Omental fat pad (tissue), 4 donors: Measurements from ENCODE around the gene SPRN. TPM values are rescaled to one million over a fixed set of nuclear protein-coding genes. Genes with fewer than 3 reads are reported as not detected.

Source experiments
- ATAC-seq: fragments of 150-250 bp; one replicate; pipeline ENCODE4 v1.9.1; 2016; ENCODE audit warnings: mild to moderate bottlenecking, moderate library complexity; ENCODE audit not compliant: low FRiP score
- DNase-seq: peaks from one replicate; pipeline ENCODE4 v3.0.0-alpha.2; 2019; ENCODE audit warnings: low spot score
- total RNA-seq, 4 donors: library from RNA; depleted of rRNA; stranded (reverse); fragments of >200 nt; gene quantifications; one replicate each; pipeline ENCODE4 v1.1.0, GENCODE V29; 2016
- TF ChIP-seq, protein P1 (sequence below), 3 donors: fragments of 450-650 bp; IDR thresholded peaks; one replicate each; pipeline ENCODE4 v1.5.1; 2016 to 2017; ENCODE audit warnings: antibody characterized with exemption in 3 of 3, mild to moderate bottlenecking in 3 of 3, moderate library complexity in 2 of 3

SPRN gene
- total RNA-seq, 4 donors from 2014 or later: not detected

DNA sequence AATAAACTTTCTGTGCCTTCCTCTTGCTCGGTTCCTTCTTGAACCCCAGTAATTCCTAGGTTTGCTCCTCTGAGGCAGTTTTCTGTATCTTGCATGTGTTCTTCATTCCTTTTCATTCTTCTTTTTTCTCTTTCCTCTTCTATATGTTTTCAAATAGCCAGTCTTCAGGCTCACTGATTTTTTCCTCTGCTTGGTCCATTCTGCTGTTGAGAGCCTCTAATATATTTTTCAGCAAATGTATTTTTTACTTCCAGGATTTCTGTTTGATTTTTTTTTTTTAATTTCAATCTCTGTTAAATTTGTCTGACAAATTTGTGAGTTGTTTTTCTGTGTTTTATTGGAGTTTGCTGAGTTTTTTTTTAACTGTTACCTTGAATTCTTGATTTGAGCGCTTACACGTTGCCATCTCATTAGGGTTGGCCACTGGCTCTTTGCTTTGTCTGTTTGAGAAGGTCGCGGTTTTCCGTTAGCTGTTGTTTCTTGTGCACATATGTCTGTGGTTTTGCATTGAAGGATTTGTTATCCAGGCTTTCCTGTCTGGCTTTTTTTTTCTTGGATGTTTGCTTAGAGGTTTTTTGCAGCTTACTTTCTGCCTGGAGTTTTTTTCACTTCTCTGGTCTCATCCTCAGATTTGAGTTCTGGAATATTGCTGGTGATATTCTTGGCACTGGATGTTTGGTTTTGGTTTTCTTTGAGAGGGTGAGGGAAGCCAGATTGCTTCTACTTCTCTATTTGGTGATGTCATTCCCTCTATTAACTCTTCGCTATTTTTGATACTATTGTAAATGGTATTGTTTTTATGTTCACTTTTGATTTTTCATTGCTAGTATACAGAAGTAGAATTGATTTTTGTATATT, 12.7 kb downstream of the SPRN start:
- DNase-seq (no peak), ATAC-seq (no peak)
- TF ChIP-seq, protein P1, sequence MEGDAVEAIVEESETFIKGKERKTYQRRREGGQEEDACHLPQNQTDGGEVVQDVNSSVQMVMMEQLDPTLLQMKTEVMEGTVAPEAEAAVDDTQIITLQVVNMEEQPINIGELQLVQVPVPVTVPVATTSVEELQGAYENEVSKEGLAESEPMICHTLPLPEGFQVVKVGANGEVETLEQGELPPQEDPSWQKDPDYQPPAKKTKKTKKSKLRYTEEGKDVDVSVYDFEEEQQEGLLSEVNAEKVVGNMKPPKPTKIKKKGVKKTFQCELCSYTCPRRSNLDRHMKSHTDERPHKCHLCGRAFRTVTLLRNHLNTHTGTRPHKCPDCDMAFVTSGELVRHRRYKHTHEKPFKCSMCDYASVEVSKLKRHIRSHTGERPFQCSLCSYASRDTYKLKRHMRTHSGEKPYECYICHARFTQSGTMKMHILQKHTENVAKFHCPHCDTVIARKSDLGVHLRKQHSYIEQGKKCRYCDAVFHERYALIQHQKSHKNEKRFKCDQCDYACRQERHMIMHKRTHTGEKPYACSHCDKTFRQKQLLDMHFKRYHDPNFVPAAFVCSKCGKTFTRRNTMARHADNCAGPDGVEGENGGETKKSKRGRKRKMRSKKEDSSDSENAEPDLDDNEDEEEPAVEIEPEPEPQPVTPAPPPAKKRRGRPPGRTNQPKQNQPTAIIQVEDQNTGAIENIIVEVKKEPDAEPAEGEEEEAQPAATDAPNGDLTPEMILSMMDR (IDR thresholded peaks at IDR 0.05): no peak

GRCh38 chr10:133405844-133406527, 18.4 kb downstream of the SPRN start:
- TF ChIP-seq, protein P1 (IDR thresholded peaks at IDR 0.05): no peak
- no peak for DNase-seq

DNA sequence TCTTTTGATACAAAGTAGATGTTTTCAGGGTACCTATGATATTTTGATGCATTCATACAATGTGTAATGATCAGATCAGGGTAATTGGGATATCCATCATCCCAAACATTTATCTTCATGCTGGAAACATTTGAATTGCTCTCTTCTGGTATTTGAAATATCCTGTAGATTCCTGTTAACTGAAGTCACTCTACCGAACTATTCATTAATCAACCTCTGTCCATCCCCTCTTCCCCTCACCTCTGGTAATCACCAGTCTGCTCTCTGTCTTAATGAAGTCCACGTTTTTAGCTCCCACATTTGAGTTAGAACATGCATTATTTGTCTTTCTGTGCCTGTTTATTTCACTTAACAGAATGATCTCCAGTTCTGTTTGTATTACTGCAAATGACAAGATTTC, 19.2 kb downstream of the SPRN start:
- ATAC-seq (no peak), DNase-seq (no peak)
- TF ChIP-seq, protein P1 (IDR thresholded peaks at IDR 0.05): no peak

More at GRCh38 chr10:133405844-133406527, 18.4 kb downstream of the SPRN start:
- ATAC-seq: no peak

GRCh38 chr10:133403784-133404183, 20.6 kb downstream of the SPRN start:
- no peak for DNase-seq
- TF ChIP-seq, protein P1 (IDR thresholded peaks at IDR 0.05): no peak

GRCh38 chr10:133403359-133403758, 21.1 kb downstream of the SPRN start:
- ATAC-seq: no peak
- TF ChIP-seq, protein P1 (IDR thresholded peaks at IDR 0.05): no peak
- no peak for DNase-seq

More at GRCh38 chr10:133403784-133404183, 20.6 kb downstream of the SPRN start:
- no peak for ATAC-seq

DNA sequence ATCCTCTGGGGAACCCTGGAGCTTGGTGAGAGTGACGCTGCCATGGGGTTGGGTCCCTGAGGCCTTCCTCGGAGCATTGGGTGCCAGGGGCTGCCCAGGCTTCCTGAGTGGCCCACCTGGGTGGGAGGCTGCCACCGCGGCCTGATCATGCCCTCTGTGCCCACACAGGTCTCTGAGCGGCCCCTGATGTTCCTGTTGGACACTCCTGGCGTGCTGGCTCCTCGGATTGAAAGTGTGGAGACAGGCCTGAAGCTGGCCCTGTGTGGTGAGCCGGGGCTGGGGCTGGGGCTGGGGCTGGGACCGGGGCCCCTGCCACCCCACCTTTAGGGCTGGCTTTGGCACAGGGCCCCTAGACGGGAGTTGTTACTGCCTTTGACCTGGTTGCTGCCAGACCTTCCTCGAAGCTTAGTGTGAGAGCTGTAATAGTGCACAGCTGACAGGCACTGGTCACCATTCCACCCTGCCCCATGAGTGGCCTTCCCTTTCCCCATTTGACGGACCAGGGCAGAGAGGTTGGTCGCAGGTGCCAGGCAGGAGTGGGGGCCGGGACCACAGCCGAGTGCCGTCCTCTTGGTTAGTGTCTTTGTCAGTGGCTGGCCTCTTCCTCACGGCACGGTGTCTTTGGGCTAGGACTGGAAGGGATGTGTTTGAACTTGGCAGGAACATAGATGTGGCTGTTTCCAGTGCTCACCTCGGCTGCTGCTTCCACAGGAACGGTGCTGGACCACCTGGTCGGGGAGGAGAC, 22.3 kb downstream of the SPRN start:
- DNase-seq (no peak), ATAC-seq (no peak)
- TF ChIP-seq, protein P1 (IDR thresholded peaks at IDR 0.05): no peak
